Measurements from ENCODE around the gene KCNJ5. TPM values are rescaled to one million over a fixed set of nuclear protein-coding genes. Genes with fewer than 3 reads are reported as not detected.

Gene KCNJ5
- total RNA-seq, 1 experiment from 2014 or later, result 0.11 TPM

- no peaks in the 10 kb centered on the region for H3K79me2 ChIP-seq (ENCODE audit: insufficient read depth, low read length)
- Mint-ChIP-seq H3K27me3 (ENCODE audit: low read depth) (peaks cover 3% of the 10 kb centered on the region; the same call in 1 of the 2 replicates), H3K27ac (no peak overlapping the region), H3K4me3 (no peak overlapping the region), H3K9me3 (no peaks in the 10 kb centered on the region), H3K4me1 (peaks cover 15 to 23% of the 10 kb centered on the region in 2 experiments), H3K36me3 (ENCODE audit: insufficient read depth in 1 of 3, low read depth in 3 of 3) (peaks cover 0 to 4% (median 0%) of the 10 kb centered on the region in 3 experiments; a peak in 4 of 7 replicates)
- no peak overlapping the region for H3K27ac ChIP-seq (ENCODE audit: insufficient read length, low read depth, low read length)
- no peaks in the 10 kb centered on the region for H4K20me1 ChIP-seq (ENCODE audit: control insufficient read depth, insufficient read depth, insufficient read length)
- H3K23me2 ChIP-seq (ENCODE audit: insufficient read length, low read depth, low read length, poor library complexity, severe bottlenecking), result no peaks in the 10 kb centered on the region
- no CpG with 5 or more reads among the region's 2 CpGs for WGBS (ENCODE audit: extremely low coverage, insufficient read length, low lambda C conversion rate)
- no peak overlapping the region for H3K4me2 ChIP-seq (ENCODE audit: insufficient read depth, insufficient read length, low read length)
- H2BK120ac ChIP-seq (ENCODE audit: low read depth, low read length, poor library complexity, severe bottlenecking), result no peak overlapping the region
- no peak overlapping the region for H3K14ac ChIP-seq (ENCODE audit: insufficient read depth, low read length)
- no peak overlapping the region for H3K4ac ChIP-seq (ENCODE audit: low read depth, low read length)
- H4K91ac ChIP-seq (ENCODE audit: insufficient read length, low read depth, low read length), result no peak overlapping the region
- H2AFZ ChIP-seq (ENCODE audit: low read length), result no peak overlapping the region
- no peak overlapping the region for H2BK12ac ChIP-seq (ENCODE audit: insufficient read length, low read depth, low read length)
- H2BK5ac ChIP-seq (ENCODE audit: insufficient read length, low read length), result no peak overlapping the region
- H2BK20ac ChIP-seq (ENCODE audit: low read depth, low read length, poor library complexity, severe bottlenecking), result no peak overlapping the region
- H3K9me3 ChIP-seq (ENCODE audit: control insufficient read depth, low read depth, low read length), result no peaks in the 10 kb centered on the region
- no peak overlapping the region for H4K5ac ChIP-seq (ENCODE audit: insufficient read length, low read depth, low read length)
- H2BK15ac ChIP-seq (ENCODE audit: low read depth, low read length), result no peak overlapping the region
- no peak overlapping the region for H3T11ph ChIP-seq (ENCODE audit: low read length)
- TF ChIP-seq CTCF (conservative IDR thresholded peaks at IDR 0.05), result no peak
- no peak for DNase-seq
- H3K79me1 ChIP-seq (ENCODE audit: insufficient read depth, low read depth, low read length, poor library complexity, severe bottlenecking), result no peaks in the 10 kb centered on the region
- H4K8ac ChIP-seq (replicated peaks; ENCODE audit: insufficient read length, low read depth, low read length), result no peak overlapping the region
- no peaks in the 10 kb centered on the region for H3K27me3 ChIP-seq (ENCODE audit: insufficient read depth, low read length)
- H3K4me1 ChIP-seq (ENCODE audit: insufficient read depth, low read length), result peaks cover 10% of the 10 kb centered on the region; the same call in 1 of the 2 replicates
- H3K9ac ChIP-seq (ENCODE audit: extremely low read depth, insufficient read length, low read length), result no peak overlapping the region
- H3K18ac ChIP-seq (ENCODE audit: insufficient read length, low read depth, low read length), result no peak overlapping the region
- no peak overlapping the region for H3K56ac ChIP-seq (ENCODE audit: insufficient read length, low read depth, low read length)
- H3K23ac ChIP-seq (ENCODE audit: insufficient read length, low read depth, low read length), result no peak overlapping the region
- H2AK5ac ChIP-seq (ENCODE audit: insufficient read length, low read length), result no peak overlapping the region
These were observed 47.9 kb upstream of the KCNJ5 start for GRCh38 chr11:128843198-128843785.

All from H9 (cell line).